Loucy (cell line): ENCODE results near the gene C16orf96.

Experiments
- EZH2phosphoT487 ChIP-seq: fragments of 200-600 bp; IDR thresholded peaks from 2 replicates; pipeline ENCODE4 v1.6.1; 2018; ENCODE audit warnings: antibody characterized with exemption, mild to moderate bottlenecking, moderate library complexity, borderline replicate concordance
- TF ChIP-seq, protein P1 (sequence below): fragments of 200-600 bp; sonication (generic); conservative IDR thresholded peaks from 2 replicates; pipeline ENCODE4 v1.5.1; 2014; ENCODE audit warnings: mild to moderate bottlenecking, antibody characterized with exemption, low read length

DNA sequence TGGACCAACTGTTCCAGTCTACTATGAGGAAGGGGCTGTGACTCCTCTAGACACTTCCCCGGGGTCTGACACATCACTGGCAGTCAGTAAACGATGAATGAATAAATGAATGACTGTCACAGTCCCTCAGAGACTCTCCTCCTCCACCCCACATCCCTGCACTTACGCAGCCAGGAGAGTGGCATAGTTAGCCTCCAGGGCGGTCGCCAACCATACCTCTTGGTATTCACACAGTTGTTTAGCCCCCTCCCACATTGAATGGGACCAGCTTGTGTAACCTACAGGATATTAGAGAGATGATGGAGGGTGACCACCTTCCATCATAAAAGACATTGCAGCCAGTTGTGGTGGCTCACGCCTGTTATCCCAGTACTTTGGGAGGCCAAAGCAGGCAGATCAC lies 32.8 kb downstream of the C16orf96 start:
- TF ChIP-seq, protein P1, sequence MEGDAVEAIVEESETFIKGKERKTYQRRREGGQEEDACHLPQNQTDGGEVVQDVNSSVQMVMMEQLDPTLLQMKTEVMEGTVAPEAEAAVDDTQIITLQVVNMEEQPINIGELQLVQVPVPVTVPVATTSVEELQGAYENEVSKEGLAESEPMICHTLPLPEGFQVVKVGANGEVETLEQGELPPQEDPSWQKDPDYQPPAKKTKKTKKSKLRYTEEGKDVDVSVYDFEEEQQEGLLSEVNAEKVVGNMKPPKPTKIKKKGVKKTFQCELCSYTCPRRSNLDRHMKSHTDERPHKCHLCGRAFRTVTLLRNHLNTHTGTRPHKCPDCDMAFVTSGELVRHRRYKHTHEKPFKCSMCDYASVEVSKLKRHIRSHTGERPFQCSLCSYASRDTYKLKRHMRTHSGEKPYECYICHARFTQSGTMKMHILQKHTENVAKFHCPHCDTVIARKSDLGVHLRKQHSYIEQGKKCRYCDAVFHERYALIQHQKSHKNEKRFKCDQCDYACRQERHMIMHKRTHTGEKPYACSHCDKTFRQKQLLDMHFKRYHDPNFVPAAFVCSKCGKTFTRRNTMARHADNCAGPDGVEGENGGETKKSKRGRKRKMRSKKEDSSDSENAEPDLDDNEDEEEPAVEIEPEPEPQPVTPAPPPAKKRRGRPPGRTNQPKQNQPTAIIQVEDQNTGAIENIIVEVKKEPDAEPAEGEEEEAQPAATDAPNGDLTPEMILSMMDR = no peak
- no peak for TF ChIP-seq EZH2phosphoT487
